Mesenchymal stem cell (in vitro differentiated cells and primary cell): Measurements from ENCODE around the gene COASY.

Source experiments
- DNase-seq: peaks from one replicate; pipeline ENCODE4 v3.0.0-alpha.2; 2013
- H2AFZ ChIP-seq: one replicate; pipeline ENCODE4 v1.6.1; 2013; ENCODE audit warnings: low read depth, mild to moderate bottlenecking, control low read depth, inconsistent platforms, low read length, moderate library complexity
- H2AK5ac ChIP-seq: 2 replicates; pipeline ENCODE4 v1.6.1; 2013; ENCODE audit warnings: low read length, moderate library complexity, mild to moderate bottlenecking, inconsistent platforms; ENCODE audit not compliant: severe bottlenecking
- H2BK120ac ChIP-seq: one replicate; pipeline ENCODE4 v1.6.1; 2013; ENCODE audit warnings: low read depth, mild to moderate bottlenecking, inconsistent platforms, low read length, moderate library complexity
- H2BK12ac ChIP-seq, 2 experiments: one replicate each; pipeline ENCODE4 v1.6.1; 2013; ENCODE audit warnings: inconsistent platforms in 2 of 2, low read length in 2 of 2, mild to moderate bottlenecking in 2 of 2, moderate library complexity in 2 of 2, control low read depth in 1 of 2
- H2BK15ac ChIP-seq: one replicate; pipeline ENCODE4 v1.6.1; 2013; ENCODE audit warnings: mild to moderate bottlenecking, low read depth, inconsistent platforms; ENCODE audit not compliant: poor library complexity, severe bottlenecking
- H2BK5ac ChIP-seq: 2 replicates; pipeline ENCODE4 v1.6.1; 2013; ENCODE audit warnings: low read depth, mild to moderate bottlenecking, low read length, control low read depth, inconsistent platforms; ENCODE audit not compliant: poor library complexity, severe bottlenecking
- H3K14ac ChIP-seq, 2 experiments: one replicate each; pipeline ENCODE4 v1.6.1; 2013; ENCODE audit warnings: inconsistent platforms in 2 of 2, low read length in 2 of 2, control low read depth in 1 of 2, mild to moderate bottlenecking in 1 of 2, moderate library complexity in 1 of 2
- H3K18ac ChIP-seq, 2 experiments: one replicate each; pipeline ENCODE4 v1.6.1; 2013; ENCODE audit warnings: inconsistent platforms in 2 of 2, low read length in 2 of 2, control low read depth in 1 of 2, low read depth in 1 of 2, mild to moderate bottlenecking in 1 of 2
- H3K23ac ChIP-seq, 2 experiments: one replicate each; pipeline ENCODE4 v1.6.1; 2013; ENCODE audit warnings: inconsistent platforms in 2 of 2, low read length in 2 of 2, mild to moderate bottlenecking in 2 of 2, moderate library complexity in 2 of 2, control low read depth in 1 of 2
- H3K27ac ChIP-seq: 2 replicates; pipeline ENCODE4 v1.5.1; 2013; ENCODE audit warnings: mild to moderate bottlenecking, moderate library complexity, low read length, control low read depth, inconsistent platforms; ENCODE audit not compliant: poor library complexity, severe bottlenecking
- H3K27me3 ChIP-seq, 2 experiments: 2 replicates each; pipeline versions ENCODE4 v1.6.1 to v1.7.0; 2013; ENCODE audit warnings: low read length in 2 of 2, mild to moderate bottlenecking in 2 of 2, moderate library complexity in 2 of 2, control low read depth in 1 of 2, inconsistent platforms in 1 of 2; ENCODE audit not compliant: control insufficient read depth in 1 of 2, insufficient read depth in 1 of 2
- H3K36me3 ChIP-seq, 2 experiments: 2 replicates each; pipeline versions ENCODE4 v1.6.1 to v1.7.0; 2013; ENCODE audit warnings: low read length in 2 of 2, control low read depth in 1 of 2, inconsistent platforms in 1 of 2, low read depth in 1 of 2, mild to moderate bottlenecking in 1 of 2; ENCODE audit not compliant: insufficient read depth in 2 of 2, control insufficient read depth in 1 of 2
- H3K4ac ChIP-seq, 2 experiments: one replicate each; pipeline ENCODE4 v1.6.1; 2013; ENCODE audit warnings: inconsistent platforms in 2 of 2, low read length in 2 of 2, mild to moderate bottlenecking in 2 of 2, moderate library complexity in 2 of 2, control low read depth in 1 of 2, low read depth in 1 of 2
- H3K4me1 ChIP-seq: 2 replicates; pipeline ENCODE4 v1.6.1; 2013; ENCODE audit warnings: low read depth, low read length, control low read depth; ENCODE audit not compliant: control insufficient read depth, insufficient read depth
- H3K4me2 ChIP-seq: 2 replicates; pipeline ENCODE4 v1.6.1; 2013; ENCODE audit warnings: low read length, mild to moderate bottlenecking, inconsistent platforms; ENCODE audit not compliant: poor library complexity, severe bottlenecking
- H3K4me3 ChIP-seq, 2 experiments: 2 replicates each; pipeline versions ENCODE4 v1.5.1 to v1.7.0; 2013; ENCODE audit warnings: low read length in 2 of 2, mild to moderate bottlenecking in 2 of 2, control low read depth in 1 of 2, low read depth in 1 of 2; ENCODE audit not compliant: insufficient read depth in 1 of 2
- H3K79me1 ChIP-seq: replicated peaks from 2 replicates; pipeline ENCODE4 v1.6.1; 2013; ENCODE audit warnings: mild to moderate bottlenecking, control low read depth, low read length, inconsistent platforms; ENCODE audit not compliant: poor library complexity, severe bottlenecking
- H3K9ac ChIP-seq: 2 replicates; pipeline ENCODE4 v1.7.0; 2013; ENCODE audit warnings: mild to moderate bottlenecking, low read length, moderate library complexity
- H3K9me3 ChIP-seq: 2 replicates; pipeline ENCODE4 v1.7.0; 2013; ENCODE audit warnings: mild to moderate bottlenecking, low read length; ENCODE audit not compliant: control insufficient read depth
- H4K8ac ChIP-seq: one replicate; pipeline ENCODE4 v1.6.1; 2013; ENCODE audit warnings: inconsistent platforms, mild to moderate bottlenecking, low read length, moderate library complexity
- H4K91ac ChIP-seq: one replicate; pipeline ENCODE4 v1.6.1; 2013; ENCODE audit warnings: mild to moderate bottlenecking, low read length, inconsistent platforms
- WGBS: methylation state at CpG from one replicate; pipeline ENCODE4 v1.1.7; 2013; ENCODE audit warnings: mixed read lengths; 5-methylcytosine and 5-hydroxymethylcytosine counted together

The COASY gene

GRCh38 chr17:42536048-42536371 lies 25.9 kb upstream of the COASY start, which contains the start of gene NAGLU:
Gene NAGLU, plus strand, starts transcription at chr17:42536241. Its CDS starts 32 bp downstream, at chr17:42536273.
- Histone ChIP-seq H3K27me3 (no peaks in the 10 kb centered on the region), H3K79me1 (peaks cover 13% of the 10 kb centered on the region), H3K9ac (peak within 1 kb of the TSS; percentile 92)

GRCh38 chr17:42536372-42537155 lies 25.4 kb upstream of the COASY start:
- Histone ChIP-seq H3K79me1 (peaks cover 13% of the 10 kb centered on the region), H2BK120ac (peak overlapping the region; percentile 98), H2BK12ac (peak overlapping the region; percentile 4 to 66), H3K36me3 (peaks cover 30 to 34% of the 10 kb centered on the region in 2 experiments), H2BK15ac (peak overlapping the region; percentile 98), H3K27me3 (no peaks in the 10 kb centered on the region), H3K18ac (peak overlapping the region; percentile 98 to 99), H3K4me2 (peak overlapping the region; percentile 88), H2BK5ac (peak overlapping the region; percentile 92), H2AK5ac (peak overlapping the region; percentile 40), H3K4me1 (peaks cover 19% of the 10 kb centered on the region), H2AFZ (peak overlapping the region; percentile 53), H4K8ac (peak overlapping the region; percentile 98), H4K91ac (peak overlapping the region; percentile 100), H3K27ac (peak overlapping the region; percentile 73), H3K23ac (peak overlapping the region in 1 of 2 experiments; percentile 99), H3K9ac (peak overlapping the region; percentile 92), H3K4me3 (peak overlapping the region; percentile 76 to 95), H3K4ac (peak overlapping the region; percentile 97 to 98), H3K14ac (peak overlapping the region in 1 of 2 experiments; percentile 100), H3K9me3 (no peaks in the 10 kb centered on the region)
- WGBS, result 2% methylated on average over 28 of the region's 65 CpGs
- peak; percentile 75 for DNase-seq

More at GRCh38 chr17:42536048-42536371, 25.9 kb upstream of the COASY start, which contains the start of gene NAGLU:
- Histone ChIP-seq H3K4me3 (peak within 1 kb of the TSS; percentile 76 to 95), H3K9me3 (no peaks in the 10 kb centered on the region), H2AK5ac (peak within 1 kb of the TSS; percentile 60), H2BK12ac (peak within 1 kb of the TSS; percentile 4 to 98), H3K27ac (peak within 1 kb of the TSS; percentile 73), H3K4me1 (peaks cover 21% of the 10 kb centered on the region), H4K91ac (peak within 1 kb of the TSS; percentile 100), H3K4ac (peak within 1 kb of the TSS; percentile 97 to 99), H2BK120ac (peak within 1 kb of the TSS; percentile 98), H3K14ac (peak within 1 kb of the TSS in 1 of 2 experiments; percentile 100), H3K23ac (peak within 1 kb of the TSS in 1 of 2 experiments; percentile 99), H3K18ac (peak within 1 kb of the TSS; percentile 98 to 99), H2AFZ (peak within 1 kb of the TSS; percentile 53), H3K36me3 (peaks cover 25 to 29% of the 10 kb centered on the region in 2 experiments), H3K4me2 (peak within 1 kb of the TSS; percentile 88), H2BK15ac (peak within 1 kb of the TSS; percentile 98), H2BK5ac (peak within 1 kb of the TSS; percentile 92), H4K8ac (peak within 1 kb of the TSS; percentile 98)
- WGBS, result under 1% methylated on average over 22 of the region's 40 CpGs
- DNase-seq, result peak; percentile 92

DNA sequence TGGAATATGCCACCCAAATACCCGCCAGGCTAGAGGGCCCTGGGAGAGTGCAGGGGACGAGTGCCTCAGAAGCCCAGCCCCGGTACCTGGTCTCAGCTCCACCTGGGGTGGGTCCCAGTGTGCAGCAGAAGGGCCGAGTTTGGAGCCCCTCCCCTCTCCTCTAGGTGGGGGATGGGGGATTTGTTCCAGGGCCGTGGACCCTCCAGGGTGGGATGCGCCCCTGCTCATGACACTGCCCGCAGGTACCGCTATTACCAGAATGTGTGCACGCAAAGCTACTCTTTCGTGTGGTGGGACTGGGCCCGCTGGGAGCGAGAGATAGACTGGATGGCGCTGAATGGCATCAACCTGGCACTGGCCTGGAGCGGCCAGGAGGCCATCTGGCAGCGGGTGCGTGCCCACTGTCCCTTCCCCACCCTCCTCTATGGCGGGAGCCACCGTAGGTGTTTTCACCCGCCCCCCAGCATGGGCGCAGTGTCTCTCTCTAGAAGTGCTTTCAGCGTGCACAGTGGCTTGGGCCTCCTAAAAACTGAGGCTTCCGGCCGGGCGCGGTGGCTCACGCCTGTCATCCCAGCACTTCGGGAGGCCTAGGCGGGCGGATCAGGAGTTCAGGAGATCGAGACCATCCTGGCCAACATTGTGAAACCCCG lies 24.7 kb upstream of the COASY start:
- WGBS, result 92% methylated on average over 30 of the region's 31 CpGs
- peak overlapping the region; percentile 76 to 95 for H3K4me3 ChIP-seq
- H3K14ac ChIP-seq, result peak overlapping the region in 1 of 2 experiments; percentile 100
- no peak overlapping the region for H2BK120ac ChIP-seq
- DNase-seq, result no peak
- H3K4me1 ChIP-seq, result peaks cover 19% of the 10 kb centered on the region
- no peaks in the 10 kb centered on the region for H3K27me3 ChIP-seq
- H2BK5ac ChIP-seq, result no peak overlapping the region
- H4K8ac ChIP-seq, result peak overlapping the region; percentile 45
- H2AFZ ChIP-seq, result no peak overlapping the region
- peak overlapping the region; percentile 40 for H2AK5ac ChIP-seq
- H3K79me1 ChIP-seq, result peaks cover 13% of the 10 kb centered on the region
- peak overlapping the region; percentile 88 for H3K4me2 ChIP-seq
- H3K18ac ChIP-seq, result peak overlapping the region; percentile 98 to 99
- H2BK15ac ChIP-seq, result no peak overlapping the region
- peaks cover 36 to 40% of the 10 kb centered on the region in 2 experiments for H3K36me3 ChIP-seq
- peak overlapping the region; percentile 92 for H3K9ac ChIP-seq
- peak overlapping the region; percentile 97 to 98 for H3K4ac ChIP-seq
- H3K9me3 ChIP-seq, result no peaks in the 10 kb centered on the region
- peak overlapping the region; percentile 100 for H4K91ac ChIP-seq
- H3K27ac ChIP-seq, result peak overlapping the region; percentile 73
- peak overlapping the region in 1 of 2 experiments; percentile 66 for H2BK12ac ChIP-seq
- H3K23ac ChIP-seq, result peak overlapping the region in 1 of 2 experiments; percentile 78
